T-helper 9 cell (primary cell): Measurements from ENCODE around the gene CELA2B.
"Not testable (repeated sequence)": the region's sequence is repeated elsewhere in the genome, so short reads cannot be mapped to it uniquely, and the experiment has no call there.

Source experiments
- DNase-seq: peaks from one replicate; pipeline ENCODE4 v3.0.0-alpha.2; 2020
- total RNA-seq, 2 donors: gene quantifications; one replicate each; lab custom pipeline; 2026; lab: John Stamatoyannopoulos, UW

The CELA2B gene
- total RNA-seq, result 0 reads per million in 2 donors

DNA sequence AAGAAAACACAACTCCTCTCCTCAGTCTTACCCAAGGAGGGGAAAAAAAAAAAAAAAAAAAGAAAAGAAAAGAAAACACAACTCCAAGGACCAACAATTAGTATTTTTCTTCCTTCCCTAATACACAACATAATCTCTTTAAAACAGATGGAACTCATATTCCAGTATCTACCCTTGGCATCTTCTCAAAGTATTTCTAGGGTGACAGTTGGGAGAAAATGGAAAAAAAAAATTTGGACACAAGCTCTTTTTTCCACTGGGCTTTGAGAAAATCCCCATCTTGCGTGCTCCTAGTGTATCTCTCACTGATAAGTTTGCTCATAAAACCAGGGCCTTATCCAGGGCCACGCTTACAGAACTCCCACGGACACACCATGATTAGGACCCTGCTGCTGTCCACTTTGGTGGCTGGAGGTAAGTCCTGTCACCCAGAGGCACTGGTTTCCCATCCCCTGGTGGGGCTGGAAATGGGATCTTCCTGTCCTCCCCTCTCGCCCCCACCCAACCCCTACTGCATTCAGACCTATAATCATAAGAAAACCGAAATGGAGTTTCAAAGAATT is at the start of gene CELA2B:
TSS of gene CELA2B (plus strand) at position 353 of the 563 bp plus-strand sequence. CDS start at position 375, 22 bp downstream.
- no peak for DNase-seq

DNA sequence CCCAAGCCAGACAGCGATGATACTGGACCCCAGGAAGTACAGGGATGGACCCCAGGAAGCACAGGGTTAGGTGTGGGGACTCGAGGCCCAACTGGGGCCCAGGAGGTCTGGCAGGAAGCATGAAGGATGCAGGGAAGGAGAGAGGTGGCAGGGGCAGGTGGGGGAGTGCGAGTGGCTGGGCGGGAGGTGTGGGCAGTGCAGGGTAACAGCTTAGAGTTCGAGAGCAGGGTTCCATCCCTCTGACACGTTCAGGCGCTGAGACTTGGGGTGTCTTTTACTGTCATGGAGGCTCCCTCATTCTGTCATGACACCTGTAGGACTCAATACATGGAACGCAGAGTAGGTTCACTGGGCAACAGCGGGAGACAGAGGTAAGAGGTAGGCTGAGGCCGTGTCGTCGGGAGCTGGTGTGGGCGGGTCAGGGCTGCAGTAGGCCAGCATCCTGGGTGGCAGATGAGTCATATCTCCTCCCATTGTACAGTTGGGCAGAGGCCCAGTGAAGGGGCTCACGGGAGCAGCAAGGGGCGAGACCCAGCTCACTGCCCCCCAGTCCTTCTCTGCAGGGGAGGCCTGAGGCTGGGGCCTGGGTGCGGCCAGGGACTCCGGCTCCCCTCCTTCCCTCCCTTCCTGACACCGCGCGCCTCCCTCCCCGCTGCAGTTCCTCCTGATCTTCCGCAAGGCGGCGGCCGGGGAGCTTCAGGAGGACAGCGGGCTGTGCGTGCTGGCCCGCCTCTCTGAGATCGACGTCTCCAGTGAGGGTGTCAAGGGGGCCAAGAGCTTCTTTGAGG is 49.2 kb upstream of the CELA2B start:
- DNase-seq, result no peak

DNA sequence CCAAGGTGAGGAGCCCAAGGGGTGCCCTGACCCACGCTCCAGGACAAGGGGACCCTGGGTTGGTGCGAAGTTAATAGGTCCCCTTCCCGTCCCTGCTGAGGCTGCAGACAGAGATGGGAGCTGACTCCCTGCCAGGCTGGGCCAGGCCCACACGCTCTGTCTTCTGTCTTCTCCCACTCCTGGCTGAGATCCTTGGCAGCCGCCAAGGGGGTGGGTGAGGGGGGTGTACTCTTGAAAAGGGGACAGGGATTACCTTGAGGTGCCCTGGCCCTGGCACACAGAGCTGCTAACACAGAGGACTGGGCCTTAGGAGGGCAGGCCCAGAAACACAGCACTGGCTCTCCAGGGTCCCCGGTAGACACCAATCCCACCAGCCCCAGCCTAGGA is 48.6 kb upstream of the CELA2B start:
- no peak for DNase-seq

DNA sequence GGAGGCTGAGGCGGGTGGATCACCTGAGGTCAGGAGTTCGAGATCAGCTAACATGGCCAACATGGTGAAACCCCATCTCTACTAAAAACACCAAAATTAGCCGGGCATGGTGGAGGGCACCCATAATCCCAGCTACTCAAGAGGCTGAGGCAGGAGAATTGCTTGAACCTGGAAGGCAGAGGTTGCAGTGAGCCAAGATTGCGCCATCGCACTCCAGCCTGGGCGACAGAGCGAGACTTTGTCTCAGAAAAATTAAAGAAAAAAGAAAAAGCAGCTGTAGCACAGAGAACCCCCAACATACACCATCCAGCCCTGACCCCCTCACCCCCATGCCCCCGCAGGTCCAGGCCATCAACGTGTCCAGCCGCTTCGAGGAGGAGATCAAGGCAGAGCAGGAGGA is 47.7 kb upstream of the CELA2B start:
- not testable (repeated sequence) for DNase-seq

DNA sequence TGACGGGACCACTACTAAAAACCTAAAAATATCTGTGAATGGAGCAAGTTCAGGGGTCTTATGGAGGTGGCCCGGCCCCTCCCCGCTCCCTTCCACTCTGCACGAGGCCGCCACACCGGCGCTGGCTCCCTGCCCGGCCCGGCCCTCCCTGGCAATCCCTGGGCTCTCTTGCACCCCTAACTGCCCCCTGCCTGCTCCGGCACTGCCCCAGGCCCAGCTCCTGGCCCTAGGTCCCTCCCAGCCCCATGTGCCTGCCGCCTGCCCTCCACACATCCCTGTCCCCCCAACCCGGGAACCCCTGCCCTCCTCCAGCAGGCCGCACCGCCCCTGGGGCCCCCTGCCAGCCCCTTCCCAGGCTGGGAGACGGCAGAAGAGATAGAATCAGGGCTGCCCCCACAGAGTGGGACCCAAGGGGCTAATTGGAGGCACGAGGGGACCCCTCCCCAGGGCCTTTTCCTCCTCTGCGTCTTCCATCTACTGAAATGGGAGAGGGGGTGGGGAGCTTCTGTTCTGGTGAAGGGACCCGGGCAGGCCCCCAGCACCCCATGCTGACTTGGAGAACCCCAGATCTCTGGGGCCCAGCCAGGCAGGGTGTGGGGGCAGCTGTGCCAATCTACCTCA is 47.0 kb upstream of the CELA2B start:
- DNase-seq, result no peak

DNA sequence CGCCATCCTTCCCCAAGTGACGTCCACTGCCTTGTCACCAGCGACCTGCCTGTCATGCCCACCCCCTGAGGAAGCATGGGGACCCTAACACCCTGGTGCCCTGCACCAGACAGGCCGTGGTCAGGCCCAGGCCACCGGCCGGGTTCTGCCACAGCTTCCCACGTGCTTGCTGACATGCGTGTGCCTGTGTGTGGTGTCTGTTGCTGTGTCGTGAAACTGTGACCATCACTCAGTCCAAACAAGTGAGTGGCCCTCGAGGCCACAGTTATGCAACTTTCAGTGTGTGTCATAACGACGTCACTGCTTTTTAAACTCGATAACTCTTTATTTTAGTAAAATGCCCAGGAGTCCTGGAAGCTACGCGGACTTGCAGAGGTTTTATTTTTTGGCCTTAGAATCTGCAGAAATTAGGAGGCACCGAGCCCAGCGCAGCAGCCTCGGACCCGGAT is 46.2 kb upstream of the CELA2B start:
- DNase-seq, result no peak

DNA sequence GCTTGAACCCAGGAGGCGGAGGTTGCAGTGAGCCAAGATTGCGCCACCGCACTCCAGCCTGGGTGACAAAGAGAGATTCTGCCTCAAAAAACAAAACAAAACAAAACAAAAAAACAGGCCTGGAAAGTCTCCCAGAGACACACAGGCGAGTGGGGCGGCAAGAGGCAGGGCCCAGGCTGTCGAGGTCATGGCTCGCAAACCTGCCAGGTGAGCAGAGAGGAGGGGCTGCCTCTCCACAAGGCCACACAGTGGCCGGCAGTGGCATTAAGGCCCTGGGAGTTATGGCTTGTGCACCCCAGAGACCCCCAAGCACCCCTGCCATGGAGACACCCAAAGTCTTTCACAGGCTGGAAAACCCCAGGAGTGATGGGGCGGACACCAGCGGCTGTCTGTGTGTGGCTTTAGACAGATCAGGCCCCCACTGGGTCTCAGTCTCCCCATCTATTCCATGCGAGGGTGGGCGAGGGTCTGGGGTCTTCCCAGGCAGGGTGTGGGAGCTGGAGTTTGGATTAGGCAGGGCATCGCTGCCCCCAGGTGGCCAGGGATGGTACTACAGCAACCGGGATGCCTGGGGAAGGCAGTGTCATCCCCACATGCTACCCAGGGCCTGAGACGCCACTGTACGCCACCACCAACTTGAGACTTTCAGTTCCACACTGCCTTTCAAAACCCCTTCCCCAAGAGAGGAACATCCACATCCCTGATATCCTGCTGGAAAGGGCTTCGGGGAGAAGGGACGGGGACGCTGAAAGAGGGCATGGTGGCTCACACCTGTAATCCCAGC is 44.9 kb upstream of the CELA2B start:
- peak; percentile 75 for DNase-seq

DNA sequence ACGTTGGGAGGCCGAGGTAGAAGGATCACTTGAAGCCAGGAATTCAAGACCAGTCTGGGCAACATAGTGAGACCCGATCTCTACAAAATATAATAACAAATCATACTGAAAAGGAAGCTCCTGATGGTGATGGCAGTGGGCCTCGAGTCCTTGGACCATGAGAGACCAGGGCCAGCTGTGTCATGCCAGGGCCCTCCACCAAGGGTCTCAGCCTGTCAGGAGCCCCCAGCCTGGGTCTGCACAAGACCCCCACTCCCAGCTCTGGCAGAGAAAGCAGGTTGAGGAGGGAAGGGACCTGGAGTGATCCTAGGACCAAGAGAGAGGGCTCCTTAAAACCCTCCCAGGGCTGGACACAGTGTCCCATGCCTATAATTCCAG is 44.3 kb upstream of the CELA2B start:
- no peak for DNase-seq

DNA sequence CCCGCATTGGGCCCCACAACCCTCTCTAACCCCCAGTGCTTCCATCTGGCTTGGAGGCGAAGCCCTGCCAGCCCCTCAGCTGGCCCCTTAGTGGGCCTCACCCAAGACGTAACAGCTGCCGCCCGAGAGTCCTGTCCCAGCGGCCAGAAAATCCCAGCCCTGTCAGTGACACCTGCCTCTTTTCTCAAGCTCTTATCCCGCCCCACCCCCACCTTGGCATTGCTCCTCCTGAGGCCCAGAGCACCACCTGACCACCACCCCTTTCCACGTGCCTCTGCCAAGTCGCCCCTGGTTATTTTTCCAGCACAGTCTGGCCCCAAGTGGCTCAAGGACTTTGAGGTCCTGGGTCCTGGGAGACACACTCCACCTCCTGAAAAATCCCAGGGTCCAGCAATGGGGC is 43.6 kb upstream of the CELA2B start:
- no peak for DNase-seq

DNA sequence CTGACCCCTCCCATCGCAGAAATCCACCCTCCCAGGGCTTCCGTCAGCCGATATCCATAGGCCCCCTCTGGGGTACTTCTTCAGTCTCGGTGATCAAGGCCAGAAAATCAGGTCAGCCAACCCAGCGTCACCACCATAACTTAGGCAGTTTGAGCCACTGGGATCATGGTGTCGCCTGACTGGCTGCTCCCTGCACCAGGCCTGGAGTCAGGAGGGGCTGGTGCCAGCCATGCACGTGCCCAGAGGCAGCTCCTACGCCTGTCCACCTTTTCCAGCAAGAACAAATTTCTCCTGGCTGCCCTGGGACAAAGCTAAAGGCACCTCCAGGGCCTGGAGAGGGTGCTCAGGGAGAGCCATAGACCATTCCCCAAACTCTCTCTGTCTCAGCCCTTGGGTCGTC is 42.4 kb upstream of the CELA2B start:
- no peak for DNase-seq

DNA sequence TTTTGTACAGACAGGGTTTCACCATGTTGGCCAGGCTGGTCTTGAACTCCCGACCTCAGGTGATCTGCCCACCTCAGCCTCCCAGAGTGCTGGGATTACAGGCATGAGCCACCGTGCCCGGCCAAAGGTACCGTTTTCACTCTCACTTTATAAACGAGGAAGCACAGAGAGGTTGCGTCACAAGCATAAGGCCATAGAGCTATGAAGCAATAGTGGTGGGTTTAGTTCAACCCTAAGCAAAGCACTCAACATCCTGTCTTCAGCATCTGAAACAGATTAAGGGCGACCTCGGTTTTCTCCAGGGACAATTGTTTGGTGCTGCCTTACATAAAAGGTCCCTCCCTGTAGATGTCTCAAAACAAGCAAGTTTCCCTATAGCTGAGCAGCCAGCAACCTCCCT is 41.2 kb upstream of the CELA2B start:
- DNase-seq, result not testable (repeated sequence)

DNA sequence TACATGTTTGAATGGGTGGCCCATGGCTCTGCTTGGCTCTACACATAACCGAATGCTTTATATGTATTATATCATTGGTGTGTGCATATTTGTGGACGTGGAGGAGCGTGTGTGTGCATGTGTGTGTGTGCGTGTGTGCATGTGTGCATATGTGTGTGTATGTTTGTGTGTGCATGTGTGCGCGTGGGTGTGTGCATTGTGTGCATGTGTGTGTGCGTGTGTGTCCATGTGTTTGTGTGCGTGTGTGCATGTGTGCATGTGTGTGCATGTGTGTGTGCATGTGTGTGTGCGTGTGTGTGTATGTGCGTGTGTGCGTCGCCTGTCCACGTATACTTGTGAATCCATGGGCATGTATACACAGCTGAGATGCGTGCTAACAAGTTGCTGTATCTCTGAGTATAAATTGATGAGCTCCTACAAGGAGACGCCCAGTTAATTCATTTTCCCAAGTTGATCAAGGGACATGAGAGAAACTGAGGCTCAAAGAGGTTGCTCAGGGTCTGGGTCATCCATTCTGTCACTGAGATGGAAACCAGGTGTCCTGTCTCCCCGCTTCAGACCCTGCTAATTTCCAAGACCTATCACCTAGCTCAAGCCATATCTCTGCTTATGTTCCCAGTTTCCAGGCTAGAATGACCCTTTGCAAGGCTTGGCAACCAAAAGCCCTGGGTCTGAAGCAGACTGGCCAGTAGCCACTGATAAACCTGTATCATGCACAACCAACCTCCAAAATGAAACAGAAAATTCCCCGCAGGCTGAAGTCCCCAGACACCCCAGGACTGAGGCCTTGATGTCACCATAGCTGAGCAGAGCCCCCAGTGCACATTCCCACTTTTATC is 40.4 kb upstream of the CELA2B start:
- DNase-seq, result no peak

DNA sequence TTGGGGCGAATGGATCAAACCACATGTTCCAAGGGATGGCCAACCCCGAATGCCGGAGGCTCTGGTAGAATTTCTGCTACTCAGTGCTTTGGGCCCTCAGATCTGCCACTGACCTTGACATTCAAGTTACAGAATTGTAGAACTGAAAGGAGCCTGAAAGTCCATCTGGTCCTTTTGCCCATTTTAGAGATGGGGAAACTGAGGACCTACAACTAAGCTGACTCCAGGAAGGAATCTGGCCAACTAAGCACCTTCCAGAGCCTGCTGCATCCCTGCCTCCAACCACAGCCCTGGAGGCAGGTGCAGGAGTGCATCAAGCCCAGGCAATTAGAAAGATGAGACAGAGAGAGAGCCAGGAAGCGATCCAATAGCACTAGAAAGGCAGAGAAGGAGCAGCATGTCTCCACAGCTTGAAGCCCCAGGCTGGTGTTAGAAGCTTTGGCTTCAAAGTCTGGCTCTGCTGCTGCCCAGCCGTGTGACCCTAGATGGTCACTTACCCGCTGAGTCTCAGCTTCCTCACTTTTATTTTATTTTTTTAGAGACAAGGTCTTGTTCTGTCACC is 38.9 kb upstream of the CELA2B start:
- DNase-seq, result no peak

DNA sequence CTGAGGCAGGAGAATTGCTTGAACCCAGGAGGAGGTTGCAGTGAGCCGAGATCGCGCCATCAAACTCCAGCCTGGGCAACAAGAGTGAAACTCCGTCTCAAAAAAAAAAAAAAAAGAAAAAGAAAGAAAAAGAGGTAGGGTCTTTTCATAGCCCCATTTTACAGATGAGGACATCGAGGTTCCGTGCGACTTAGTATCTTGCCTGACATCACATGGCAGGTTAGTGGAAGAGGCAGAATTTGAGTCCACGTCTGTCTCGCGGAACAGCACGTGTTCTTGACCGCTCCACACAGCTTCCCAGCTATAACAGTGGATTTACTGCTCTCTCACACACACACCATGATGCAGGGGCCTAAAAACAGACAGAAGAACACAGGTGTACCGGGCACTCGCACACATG is 36.6 kb upstream of the CELA2B start:
- no peak for DNase-seq

DNA sequence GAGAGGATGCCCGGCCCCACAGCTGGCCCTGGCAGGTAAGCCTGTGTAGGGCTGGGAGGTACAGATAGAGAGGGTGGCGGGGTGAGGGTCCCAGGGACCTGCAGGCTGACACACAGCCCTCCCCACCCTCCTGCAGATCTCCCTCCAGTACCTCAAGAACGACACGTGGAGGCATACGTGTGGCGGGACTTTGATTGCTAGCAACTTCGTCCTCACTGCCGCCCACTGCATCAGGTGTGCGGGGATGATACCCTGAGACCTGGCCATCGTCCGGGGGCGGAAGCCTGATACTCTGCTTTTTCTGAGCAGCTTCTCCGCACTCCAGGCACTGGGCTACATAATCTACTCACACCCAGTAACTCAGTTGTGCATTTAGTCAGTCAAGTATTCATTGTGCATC is 35.5 kb upstream of the CELA2B start:
- no peak for DNase-seq

DNA sequence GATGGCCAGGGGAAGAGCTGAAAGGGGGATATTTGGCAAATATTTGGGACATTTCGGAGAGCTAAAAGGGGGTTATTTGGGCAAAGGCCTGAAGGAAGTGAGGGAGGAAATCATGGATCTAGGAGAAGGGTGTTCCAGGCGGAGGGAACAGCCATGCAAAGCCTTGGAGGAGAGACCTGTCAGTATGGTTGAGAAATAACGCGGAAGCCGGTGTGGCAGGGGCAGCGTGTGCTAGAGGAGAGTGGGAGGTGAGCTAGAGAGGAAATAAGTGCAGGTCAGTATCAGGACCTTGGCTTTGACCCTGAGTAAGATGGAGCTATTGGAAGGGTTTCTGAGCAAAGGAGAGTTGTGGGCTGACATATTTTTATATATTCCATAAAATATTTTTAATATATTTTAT is 34.7 kb upstream of the CELA2B start:
- DNase-seq, result no peak

DNA sequence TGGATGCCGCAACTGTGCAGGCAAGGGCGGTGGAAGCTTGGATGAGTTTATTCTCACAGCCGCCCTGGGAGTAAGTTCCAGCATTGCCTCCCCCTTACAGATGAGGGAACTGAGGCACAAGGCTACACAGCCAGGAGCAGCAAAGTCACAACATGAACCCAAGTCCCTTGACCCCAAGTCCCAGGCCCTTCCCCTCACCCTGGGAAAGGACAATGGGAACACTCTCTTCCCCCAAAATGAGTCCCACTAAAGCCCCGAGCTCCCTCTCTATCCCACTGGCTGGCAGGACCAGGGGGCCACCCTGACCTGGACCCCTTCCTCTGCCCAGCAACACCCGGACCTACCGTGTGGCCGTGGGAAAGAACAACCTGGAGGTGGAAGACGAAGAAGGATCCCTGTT is 33.8 kb upstream of the CELA2B start:
- DNase-seq, result no peak

DNA sequence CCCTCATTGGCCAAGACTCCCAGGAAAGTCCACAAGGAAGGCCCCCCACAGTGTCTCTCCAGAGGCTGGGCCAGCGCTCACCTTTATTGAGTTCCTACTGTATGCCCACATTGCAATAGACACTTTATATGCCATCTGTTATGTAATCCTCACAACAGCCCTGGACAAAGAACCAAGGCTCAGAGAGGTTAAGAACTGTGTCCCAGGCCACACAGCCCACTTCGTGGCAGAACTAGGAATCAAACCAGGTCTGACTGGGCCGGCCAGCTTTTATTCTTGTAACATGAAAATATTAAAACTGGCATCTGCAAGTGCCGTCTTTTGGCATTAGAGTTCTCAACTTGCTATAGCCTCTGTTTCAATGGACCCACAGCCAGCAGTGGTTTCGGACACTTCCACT is 33.1 kb upstream of the CELA2B start:
- no peak for DNase-seq

DNA sequence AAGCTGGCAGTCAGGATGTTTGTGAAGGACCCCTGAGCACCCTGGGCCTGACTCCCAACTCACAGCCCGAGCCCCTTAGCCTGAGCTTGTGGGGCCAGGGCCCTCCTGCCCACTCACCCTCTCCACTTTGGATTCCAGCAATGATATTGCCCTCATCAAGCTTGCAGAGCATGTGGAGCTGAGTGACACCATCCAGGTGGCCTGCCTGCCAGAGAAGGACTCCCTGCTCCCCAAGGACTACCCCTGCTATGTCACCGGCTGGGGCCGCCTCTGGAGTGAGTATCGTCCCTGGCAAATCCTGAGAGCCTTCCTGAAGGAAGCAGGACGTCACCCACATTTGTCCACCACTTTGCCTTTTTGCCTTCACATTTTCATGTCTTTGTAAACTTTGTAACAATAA is 32.6 kb upstream of the CELA2B start:
- no peak for DNase-seq

DNA sequence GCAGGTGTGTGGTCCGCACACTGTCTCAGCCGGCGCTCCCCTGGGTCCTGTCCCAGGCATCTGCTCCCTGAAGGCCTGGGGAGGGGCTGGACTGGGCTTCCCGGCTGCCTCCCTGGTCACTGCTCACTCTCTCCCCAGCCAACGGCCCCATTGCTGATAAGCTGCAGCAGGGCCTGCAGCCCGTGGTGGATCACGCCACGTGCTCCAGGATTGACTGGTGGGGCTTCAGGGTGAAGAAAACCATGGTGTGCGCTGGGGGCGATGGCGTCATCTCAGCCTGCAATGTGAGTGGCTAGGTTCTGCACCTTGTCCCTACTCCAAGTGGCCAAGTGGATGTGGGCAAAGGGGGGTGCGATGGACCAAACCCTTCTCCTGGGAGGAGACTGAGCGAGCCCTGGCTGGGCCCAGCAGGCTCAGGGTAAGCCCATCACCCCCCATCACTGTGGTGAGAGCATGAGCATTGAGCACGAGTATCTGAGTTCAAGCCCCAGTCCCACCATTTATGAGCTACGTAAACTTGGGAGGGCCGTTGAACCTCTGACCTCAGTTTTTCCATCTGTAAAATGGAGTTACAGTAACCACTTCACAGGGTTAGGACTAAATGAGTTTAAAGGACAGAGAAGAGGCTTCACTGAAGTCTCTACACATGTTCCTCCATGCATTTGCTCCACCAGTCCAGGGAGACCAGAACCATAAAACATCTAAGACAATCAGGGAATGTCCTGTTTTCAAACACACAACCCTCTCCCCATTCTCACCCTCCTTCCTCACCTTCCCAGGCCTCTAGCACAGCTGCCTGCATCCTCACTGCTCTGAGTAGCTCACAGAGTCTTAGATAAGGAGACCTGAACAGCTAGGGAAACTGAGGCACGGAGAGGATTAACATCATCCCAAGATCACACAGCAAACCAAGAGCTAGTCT is 31.2 kb upstream of the CELA2B start:
- DNase-seq, result no peak
